NCI-H1436 (cell line): Measurements from ENCODE around the gene TPCN2.
A peak's percentile ranks its signal among the peaks of the same experiment; 100 is the strongest.
"Not testable (repeated sequence)": the region's sequence is repeated elsewhere in the genome, so short reads cannot be mapped to it uniquely, and the experiment has no call there.

Source experiments
- DNase-seq: peaks from one replicate; lab custom pipeline; 2025; lab: John Stamatoyannopoulos, UW

TPCN2 gene

GRCh38 chr11:69076129-69076791 lies 27.5 kb downstream of the TPCN2 start:
- no peak for DNase-seq

DNA sequence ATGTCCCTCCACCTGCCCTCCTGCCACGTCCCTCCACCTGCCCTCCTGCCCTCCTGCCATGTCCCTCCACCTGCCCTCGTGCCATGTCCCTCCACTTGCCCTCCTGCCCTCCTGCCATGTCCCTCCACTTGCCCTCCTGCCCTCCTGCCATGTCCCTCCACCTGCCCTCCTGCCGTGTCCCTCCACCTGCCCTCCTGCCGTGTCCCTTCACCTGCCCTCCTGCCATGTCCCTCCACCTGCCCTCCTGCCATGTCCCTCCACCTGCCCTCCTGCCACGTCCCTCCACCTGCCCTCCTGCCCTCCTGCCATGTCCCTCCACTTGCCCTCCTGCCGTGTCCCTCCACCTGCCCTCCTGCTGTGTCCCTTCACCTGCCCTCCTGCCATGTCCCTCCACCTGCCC lies 28.2 kb downstream of the TPCN2 start:
- DNase-seq: not testable (repeated sequence)

GRCh38 chr11:69078508-69078907 lies 29.8 kb downstream of the TPCN2 start:
- no peak for DNase-seq

DNA sequence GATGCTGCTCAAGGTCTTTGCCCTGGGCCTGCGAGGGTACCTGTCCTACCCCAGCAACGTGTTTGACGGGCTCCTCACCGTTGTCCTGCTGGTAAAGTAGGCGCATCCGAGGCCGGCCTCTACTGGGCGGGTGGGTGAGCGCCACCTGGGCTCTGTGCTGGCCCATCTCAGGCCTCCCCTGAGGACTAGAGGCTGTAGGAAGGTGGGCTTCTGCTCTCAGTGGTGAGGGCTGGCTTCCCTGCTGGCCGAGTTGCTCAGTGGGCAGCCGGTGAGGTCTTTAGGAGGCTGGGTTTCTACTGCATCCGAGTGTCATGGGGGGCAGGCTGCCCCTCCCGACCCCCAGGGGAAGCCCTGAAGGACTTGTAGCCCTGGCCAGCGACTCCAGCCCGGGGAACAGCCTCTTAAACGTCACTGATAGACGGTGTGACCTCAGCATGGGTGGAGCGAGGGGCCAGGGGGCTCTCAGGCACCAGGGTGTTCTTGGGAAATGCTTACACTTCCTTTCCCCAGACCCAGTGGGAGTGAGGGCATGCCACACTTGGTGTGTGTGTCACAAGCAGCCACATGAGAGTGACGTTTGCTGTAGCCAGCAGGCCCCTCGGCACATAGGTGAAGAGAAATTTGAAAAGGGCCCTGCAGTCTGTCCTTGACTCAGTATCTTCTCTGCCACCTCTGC lies 30.3 kb downstream of the TPCN2 start:
- no peak for DNase-seq

- DNase-seq: no peak
Observed at GRCh38 chr11:69079661-69080256, 31.0 kb downstream of the TPCN2 start.

DNA sequence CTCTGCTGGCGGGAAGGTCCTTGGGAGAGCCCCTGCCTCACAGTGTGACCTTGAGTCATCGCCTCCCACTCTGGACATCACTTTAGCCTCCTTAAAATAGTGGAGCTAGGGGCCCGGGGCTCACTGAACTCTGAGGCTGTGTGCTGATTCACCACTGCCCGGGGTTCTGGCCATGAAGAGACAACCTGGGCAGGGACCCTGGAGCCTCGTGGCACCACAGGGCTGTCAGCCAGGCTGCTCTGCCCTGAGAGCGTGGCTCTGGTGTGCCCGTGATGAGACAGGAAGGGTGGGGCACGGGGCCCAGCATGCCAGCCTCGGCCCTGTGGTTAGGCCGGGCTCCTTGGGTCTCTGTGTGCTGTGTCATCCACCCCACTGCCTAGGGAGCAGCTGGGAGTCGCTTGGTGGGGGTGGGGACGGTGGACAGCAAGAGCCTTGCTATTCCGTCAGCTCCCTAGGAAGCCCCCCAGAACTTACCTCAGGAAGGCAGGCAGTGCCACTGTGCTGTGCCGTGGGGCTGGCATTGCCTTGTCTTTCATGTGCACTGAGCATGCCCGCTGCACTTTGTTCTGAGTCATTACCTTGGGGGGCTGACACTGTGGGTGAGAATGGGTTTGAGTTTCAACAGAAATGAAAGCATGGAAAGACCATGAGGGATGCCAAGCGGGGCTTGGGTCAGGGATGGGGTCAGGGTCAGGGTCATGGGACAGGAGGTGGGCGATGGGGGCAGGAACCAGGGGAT lies 31.7 kb downstream of the TPCN2 start:
- DNase-seq: no peak

- DNase-seq: no peak
Observed at GRCh38 chr11:69081180-69081579, 32.4 kb downstream of the TPCN2 start.

DNA sequence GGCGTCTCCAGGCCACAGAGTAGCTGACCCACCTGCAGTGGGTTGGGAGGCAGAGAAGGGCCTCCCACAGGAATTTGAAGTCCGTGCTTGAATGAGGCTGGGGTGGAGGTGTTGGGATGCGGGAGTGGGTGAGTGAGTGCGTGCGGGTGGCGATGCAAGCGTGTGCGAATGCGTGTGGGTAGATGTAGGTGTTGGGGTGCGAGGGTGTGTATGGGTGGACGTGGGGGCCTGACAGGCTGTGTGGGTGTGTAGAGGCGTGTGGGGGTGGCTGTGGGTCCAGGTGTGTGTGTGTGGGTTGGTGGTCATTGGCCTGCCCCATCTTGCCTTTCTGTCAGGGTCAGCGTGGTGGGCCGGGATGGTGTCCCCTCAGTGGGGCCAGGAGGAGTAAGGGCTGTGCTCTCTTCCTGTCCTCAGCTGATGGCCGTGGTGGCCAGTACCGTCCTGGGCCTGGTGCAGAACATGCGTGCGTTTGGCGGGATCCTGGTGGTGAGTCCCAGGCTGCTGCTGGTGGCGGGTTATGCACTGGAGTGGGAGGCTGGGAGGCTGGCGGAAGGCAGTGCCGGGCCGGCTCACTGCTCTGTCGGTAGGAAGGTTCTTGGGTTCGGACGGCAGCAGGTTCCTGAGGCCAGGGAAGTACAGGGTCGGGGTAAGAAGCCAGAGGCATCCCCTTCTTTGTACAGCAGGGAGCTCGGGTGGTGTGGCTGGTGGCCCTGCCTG lies 35.0 kb downstream of the TPCN2 start:
- DNase-seq: no peak

DNA sequence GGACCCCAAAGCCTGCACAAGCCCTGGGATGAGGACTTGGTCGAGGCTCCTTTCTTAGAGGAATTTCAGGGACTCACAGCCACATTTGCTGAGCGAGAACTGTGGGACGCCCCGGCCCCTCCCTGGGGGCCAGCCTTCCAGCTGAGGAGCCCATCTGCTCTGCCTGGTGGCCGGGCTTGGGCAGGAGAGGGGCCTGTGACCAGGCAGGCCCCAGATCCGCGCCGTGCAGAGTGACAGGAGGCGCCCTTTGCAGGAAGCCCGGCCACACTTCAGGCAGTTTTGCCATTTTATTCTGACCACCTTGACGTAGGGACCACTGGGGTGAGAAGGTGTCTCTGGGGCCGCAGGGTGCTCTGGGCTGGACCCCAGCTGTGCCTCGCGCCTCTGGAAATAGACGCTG lies 35.6 kb downstream of the TPCN2 start:
- no peak for DNase-seq

DNA sequence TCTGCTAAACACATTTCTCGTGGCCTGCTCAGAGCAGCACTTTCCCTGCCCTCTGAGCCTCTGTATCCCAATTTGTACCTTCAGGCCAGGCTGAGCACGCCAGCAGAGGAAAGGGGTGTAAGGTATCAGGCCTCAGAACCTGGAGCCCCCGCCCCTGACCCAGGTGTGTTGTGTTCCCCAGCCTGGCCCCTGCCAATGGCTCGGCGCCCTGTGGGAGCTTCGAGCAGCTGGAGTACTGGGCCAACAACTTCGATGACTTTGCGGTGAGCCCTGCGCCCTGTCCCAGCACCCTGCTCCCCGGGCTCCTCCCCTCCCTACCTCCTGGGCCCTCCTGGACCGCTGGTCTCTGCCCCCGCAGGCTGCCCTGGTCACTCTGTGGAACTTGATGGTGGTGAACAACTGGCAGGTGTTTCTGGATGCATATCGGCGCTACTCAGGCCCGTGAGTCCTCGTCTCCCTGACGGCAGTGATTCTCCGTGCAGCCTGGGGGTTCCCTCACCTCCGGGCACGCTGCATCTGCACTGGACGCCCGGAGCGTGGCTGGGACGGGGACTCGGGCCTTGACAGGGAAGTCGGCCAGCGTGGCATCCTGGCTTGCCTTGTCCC lies 36.9 kb downstream of the TPCN2 start:
- no peak for DNase-seq

DNA sequence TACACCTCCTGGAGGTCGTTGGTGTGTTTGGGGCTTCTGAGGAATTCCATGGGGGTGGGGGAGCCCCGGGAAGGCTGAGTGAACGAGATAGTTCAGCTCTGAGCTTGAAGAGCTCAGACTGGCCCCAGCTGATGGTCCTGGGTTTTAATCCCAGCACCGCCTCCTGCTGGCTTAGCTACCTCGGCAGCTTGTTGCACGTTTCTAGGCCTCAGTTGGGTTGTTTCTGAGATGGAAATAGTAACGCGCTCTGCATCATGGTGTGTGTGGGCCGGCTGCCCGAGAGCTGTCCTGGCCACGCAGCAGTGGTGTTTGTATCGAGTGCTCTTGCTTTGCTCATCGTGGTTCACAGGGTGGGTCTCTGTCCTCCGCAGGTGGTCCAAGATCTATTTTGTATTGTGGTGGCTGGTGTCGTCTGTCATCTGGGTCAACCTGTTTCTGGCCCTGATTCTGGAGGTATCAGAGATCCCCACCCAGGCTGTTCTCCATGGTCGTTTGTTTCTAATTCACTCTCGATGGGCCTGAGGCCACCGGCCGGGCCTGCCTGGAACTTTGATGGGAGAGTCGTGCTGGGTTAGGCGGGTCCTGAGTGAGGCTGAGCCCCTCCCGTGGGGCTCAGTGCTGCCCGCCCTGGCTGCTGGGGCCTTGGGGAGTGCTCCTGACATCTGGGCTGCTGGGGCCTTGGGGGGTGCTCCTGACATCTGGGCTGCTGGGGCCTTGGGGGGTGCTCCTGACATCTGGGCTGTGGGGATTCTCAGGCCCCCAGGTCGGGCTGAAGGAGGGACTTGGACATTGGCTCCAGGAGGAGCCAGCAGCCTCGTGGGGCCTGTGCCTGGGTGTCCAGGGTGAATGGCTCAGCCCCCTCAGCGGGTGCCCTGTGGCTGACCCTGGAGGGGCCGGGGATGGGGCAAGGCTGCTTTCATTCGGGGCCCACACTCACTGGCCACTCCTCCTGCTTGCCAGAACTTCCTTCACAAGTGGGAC lies 37.7 kb downstream of the TPCN2 start:
- no peak for DNase-seq

- no peak for DNase-seq
Observed at GRCh38 chr11:69087133-69087524, 38.4 kb downstream of the TPCN2 start.

DNA sequence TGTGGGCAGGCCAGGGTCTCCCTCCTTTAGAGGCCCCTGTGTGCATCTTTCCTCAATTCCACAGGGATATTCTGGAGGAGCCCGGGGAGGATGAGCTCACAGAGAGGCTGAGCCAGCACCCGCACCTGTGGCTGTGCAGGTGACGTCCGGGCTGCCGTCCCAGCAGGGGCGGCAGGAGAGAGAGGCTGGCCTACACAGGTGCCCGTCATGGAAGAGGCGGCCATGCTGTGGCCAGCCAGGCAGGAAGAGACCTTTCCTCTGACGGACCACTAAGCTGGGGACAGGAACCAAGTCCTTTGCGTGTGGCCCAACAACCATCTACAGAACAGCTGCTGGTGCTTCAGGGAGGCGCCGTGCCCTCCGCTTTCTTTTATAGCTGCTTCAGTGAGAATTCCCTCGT lies 39.1 kb downstream of the TPCN2 start:
- no peak for DNase-seq

- peak; percentile 56 for DNase-seq
Observed at GRCh38 chr11:69088676-69089146, 40.0 kb downstream of the TPCN2 start.

DNA sequence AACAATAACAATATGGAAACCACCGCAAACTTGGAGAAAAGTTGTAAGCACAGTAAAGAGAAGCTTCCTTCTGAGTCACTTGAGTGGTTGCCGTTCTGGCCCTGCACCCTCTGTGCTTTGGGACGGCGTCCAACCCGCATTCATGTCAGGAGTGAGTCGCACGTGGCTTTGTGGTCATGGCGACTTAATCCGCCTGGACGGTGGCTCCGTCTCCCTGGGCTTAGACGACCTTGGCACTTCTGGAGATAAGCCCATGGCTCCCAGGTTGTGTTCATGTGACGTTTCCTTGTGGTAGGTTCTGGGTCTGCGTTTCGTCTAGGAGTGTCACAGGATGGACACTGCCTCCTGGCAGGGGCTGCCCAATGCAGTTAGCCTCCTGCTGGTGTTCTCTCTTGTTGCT lies 40.5 kb downstream of the TPCN2 start:
- no peak for DNase-seq

DNA sequence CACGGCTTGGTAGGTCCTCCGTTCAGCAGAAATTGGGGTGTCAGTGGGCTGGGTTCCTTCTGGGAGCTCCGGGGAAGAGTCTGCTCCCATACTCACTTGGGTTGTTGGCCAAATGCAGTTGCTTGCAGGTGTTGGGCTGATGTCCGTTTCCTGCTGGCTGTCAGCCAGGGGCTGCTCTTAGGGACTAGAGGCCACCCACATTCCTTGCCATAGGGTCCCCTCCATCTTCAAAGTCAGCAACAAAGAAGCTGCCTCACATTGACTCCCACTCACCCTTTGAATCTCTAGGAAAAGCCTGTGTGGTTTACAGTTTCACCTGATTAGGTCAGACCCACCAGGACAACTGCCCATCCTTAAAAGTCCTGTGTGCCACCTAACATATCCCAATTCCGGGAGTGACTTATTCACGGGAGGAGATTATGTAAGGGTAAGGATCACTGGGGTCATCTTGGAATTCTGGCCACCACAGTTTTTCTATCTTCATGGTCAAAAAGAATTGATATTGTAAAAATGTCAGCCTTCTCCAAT lies 43.0 kb downstream of the TPCN2 start:
- DNase-seq: no peak

DNA sequence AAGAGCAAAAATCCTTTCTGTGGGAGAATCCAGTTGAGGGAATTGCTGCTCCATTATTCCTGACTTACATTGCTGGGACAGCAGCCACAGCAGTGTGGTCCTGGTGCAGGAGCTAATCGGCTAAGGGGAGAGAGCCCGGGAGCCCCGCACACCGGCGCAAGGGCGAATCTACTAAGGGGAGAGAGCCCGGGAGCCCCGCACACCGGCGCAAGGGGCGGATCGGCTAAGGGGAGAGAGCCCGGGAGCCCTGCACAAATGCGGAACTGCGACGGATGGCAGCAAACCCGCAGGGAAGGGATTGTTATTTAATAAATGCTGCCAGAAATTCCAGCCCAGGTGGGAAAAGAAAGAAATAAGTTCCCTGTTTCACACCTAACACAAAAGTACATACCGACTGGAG lies 43.5 kb downstream of the TPCN2 start:
- no peak for DNase-seq

- DNase-seq: no peak
Observed at GRCh38 chr11:69093106-69093505, 44.4 kb downstream of the TPCN2 start.

- DNase-seq: no peak
Observed at GRCh38 chr11:69094111-69094914, 45.6 kb downstream of the TPCN2 start.
